IMR-90 (cell line): ENCODE results near the gene ARL8B. TPM values are rescaled to one million over a fixed set of nuclear protein-coding genes. Genes with fewer than 3 reads are reported as not detected.

ENCODE experiments used
- ATAC-seq: fragments of 200-7000 bp; cut with Tn5 transposase; 2 replicates; pipeline ENCODE4 v1.9.1; 2020; ENCODE audit warnings: low read depth, mild to moderate bottlenecking, moderate library complexity
- BruUV-seq: library from RNA; stranded (reverse); fragments of 400-500 nt; replicated peaks from 2 replicates; lab custom pipeline; 2021; lab: Mats Ljungman, UMichigan
- CTCF ChIA-PET: fragments of 300-600 bp; formaldehyde crosslinking; extraction: SDS; loops from one replicate; lab custom pipeline; 2021; ENCODE audit warnings: antibody characterized with exemption; lab: Yijun Ruan, JAX
- POLR2A ChIA-PET: fragments of 300-600 bp; sonication (Branson Sonifier 250); formaldehyde crosslinking; loops from one replicate; lab custom pipeline; 2022; ENCODE audit warnings: antibody characterized with exemption; ENCODE audit not compliant: unreplicated experiment; lab: Charles Lee
- DNase-seq: peaks from one replicate; pipeline ENCODE4 v3.0.0; 2013
- H2AFZ ChIP-seq: replicated peaks from 2 replicates; pipeline ENCODE3; 2013; ENCODE audit warnings: low read length, mild to moderate bottlenecking; ENCODE audit not compliant: poor library complexity
- H2AK5ac ChIP-seq: 2 replicates; pipeline ENCODE4 v1.6.1; 2013; ENCODE audit warnings: low read depth, low read length, inconsistent platforms
- H2AK9ac ChIP-seq: replicated peaks from 2 replicates; pipeline ENCODE3; 2013; ENCODE audit warnings: mild to moderate bottlenecking, low read depth, low read length, moderate library complexity; ENCODE audit not compliant: poor library complexity
- H2BK120ac ChIP-seq: 2 replicates; pipeline ENCODE4 v1.6.1; 2013; ENCODE audit warnings: low read depth, low read length, inconsistent platforms
- H2BK15ac ChIP-seq: 3 replicates; pipeline ENCODE4 v1.6.1; 2013; ENCODE audit warnings: low read depth, low read length, inconsistent platforms
- H2BK20ac ChIP-seq: 2 replicates; pipeline ENCODE4 v1.6.1; 2013; ENCODE audit warnings: low read depth, mild to moderate bottlenecking, inconsistent platforms, low read length, moderate library complexity
- H2BK5ac ChIP-seq: 2 replicates; pipeline ENCODE4 v1.6.1; 2013; ENCODE audit warnings: mild to moderate bottlenecking, low read depth, low read length, inconsistent platforms; ENCODE audit not compliant: poor library complexity, severe bottlenecking
- H3K14ac ChIP-seq: replicated peaks from 2 replicates; pipeline ENCODE4 v1.6.1; 2013; ENCODE audit warnings: low read depth, low read length, inconsistent platforms
- H3K18ac ChIP-seq: 2 replicates; pipeline ENCODE4 v1.6.1; 2013; ENCODE audit warnings: low read depth, low read length, control low read depth
- H3K23ac ChIP-seq: 2 replicates; pipeline ENCODE4 v1.6.1; 2013; ENCODE audit warnings: low read depth, low read length, inconsistent platforms
- H3K27ac ChIP-seq: 2 replicates; pipeline ENCODE4 v1.5.1; 2013; ENCODE audit warnings: mild to moderate bottlenecking, control low read depth, low read length; ENCODE audit not compliant: insufficient read depth
- H3K27me3 ChIP-seq: 2 replicates; pipeline ENCODE4 v1.6.1; 2013; ENCODE audit warnings: low read length; ENCODE audit not compliant: control insufficient read depth, insufficient read depth
- H3K36me3 ChIP-seq: 2 replicates; pipeline ENCODE4 v1.6.1; 2013; ENCODE audit warnings: low read length, mixed read lengths; ENCODE audit not compliant: control insufficient read depth, insufficient read depth
- H3K4ac ChIP-seq: 2 replicates; pipeline ENCODE4 v1.6.1; 2013; ENCODE audit warnings: low read depth, low read length, inconsistent platforms
- H3K4me1 ChIP-seq: 2 replicates; pipeline ENCODE4 v1.6.1; 2013; ENCODE audit warnings: low read length, mixed read lengths; ENCODE audit not compliant: control insufficient read depth, insufficient read depth
- H3K4me2 ChIP-seq: 2 replicates; pipeline ENCODE4 v1.6.1; 2013; ENCODE audit warnings: low read depth, mild to moderate bottlenecking, control low read depth, low read length, moderate library complexity
- H3K4me3 ChIP-seq: 2 replicates; pipeline ENCODE4 v1.5.1; 2013; ENCODE audit warnings: low read depth, mild to moderate bottlenecking, control low read depth, low read length, moderate library complexity; ENCODE audit not compliant: insufficient read depth
- H3K56ac ChIP-seq: 2 replicates; pipeline ENCODE4 v1.6.1; 2013; ENCODE audit warnings: low read length, inconsistent platforms; ENCODE audit not compliant: insufficient read depth; ENCODE audit errors: extremely low read depth
- H3K79me1 ChIP-seq, 2 experiments: 2 replicates each; pipeline ENCODE4 v1.6.1; 2013; ENCODE audit warnings: low read length in 2 of 2, inconsistent platforms in 1 of 2, low read depth in 1 of 2
- H3K9ac ChIP-seq: 2 replicates; pipeline ENCODE4 v1.6.1; 2013; ENCODE audit warnings: low read depth, low read length, control low read depth
- H3K9me1 ChIP-seq: 2 replicates; pipeline ENCODE4 v1.6.1; 2013; ENCODE audit warnings: low read length, inconsistent platforms; ENCODE audit not compliant: insufficient read depth
- H3K9me3 ChIP-seq: 2 replicates; pipeline ENCODE4 v1.6.1; 2013; ENCODE audit warnings: low read length; ENCODE audit not compliant: control insufficient read depth, insufficient read depth
- H4K20me1 ChIP-seq: 2 replicates; pipeline ENCODE4 v1.6.1; 2013; ENCODE audit warnings: low read length, inconsistent platforms; ENCODE audit not compliant: insufficient read depth
- H4K5ac ChIP-seq: 2 replicates; pipeline ENCODE4 v1.6.1; 2013; ENCODE audit warnings: mild to moderate bottlenecking, low read depth, low read length, control low read depth
- H4K8ac ChIP-seq, 2 experiments: 2 replicates each; pipeline ENCODE4 v1.6.1; 2013; ENCODE audit warnings: low read depth in 2 of 2, low read length in 2 of 2, control low read depth in 1 of 2, inconsistent platforms in 1 of 2
- H4K91ac ChIP-seq: 2 replicates; pipeline ENCODE4 v1.6.1; 2013; ENCODE audit warnings: low read depth, low read length, inconsistent platforms; ENCODE audit not compliant: insufficient read depth
- BHLHE40 ChIP-seq: fragments of 150-350 bp; IDR thresholded peaks from 2 replicates; pipeline ENCODE4 v1.6.1; 2016; ENCODE audit warnings: mild to moderate bottlenecking, low read depth, low read length
- CEBPB ChIP-seq: IDR thresholded peaks from 2 replicates; pipeline ENCODE4 v1.6.1; 2012; ENCODE audit warnings: low read depth, low read length, improper control_type of control experiment
- MAZ ChIP-seq: IDR thresholded peaks from 2 replicates; pipeline ENCODE4 v1.6.1; 2012; ENCODE audit warnings: low read depth, mild to moderate bottlenecking, low read length, improper control_type of control experiment, moderate library complexity, borderline replicate concordance
- MXI1 ChIP-seq: IDR thresholded peaks from 2 replicates; pipeline ENCODE4 v1.6.1; 2012; ENCODE audit warnings: low read depth, mild to moderate bottlenecking, low read length, moderate library complexity, borderline replicate concordance
- POLR2A ChIP-seq: IDR thresholded peaks from 2 replicates; pipeline ENCODE4 v1.6.1; 2012; ENCODE audit warnings: mild to moderate bottlenecking, low read depth, low read length
- RCOR1 ChIP-seq: IDR thresholded peaks from 2 replicates; pipeline ENCODE4 v1.6.1; 2012; ENCODE audit warnings: mild to moderate bottlenecking, low read length, improper control_type of control experiment; ENCODE audit not compliant: insufficient replicate concordance
- WGBS, 2 experiments: methylation state at CpG; one replicate each; pipeline versions ENCODE4 v1.1.5 to v1.1.7; 2013; ENCODE audit warnings: missing lambda C conversion rate in 2 of 2; ENCODE audit not compliant: insufficient read length in 1 of 2; ENCODE audit errors: extremely low coverage in 2 of 2; 5-methylcytosine and 5-hydroxymethylcytosine counted together
- dilution Hi-C: fragments of 300-500 bp; cut with HindIII; formaldehyde crosslinking; loops from one replicate; pipeline ENCODE4 v1.14.3; 2018; ENCODE audit warnings: low sequenced_read_pairs; ENCODE audit not compliant: unreplicated experiment
- in situ Hi-C: fragments of 300-500 bp; cut with MboI; formaldehyde crosslinking; loops from 3 replicates; pipeline ENCODE4 v1.14.3; 2019; ENCODE audit warnings: low sequenced_read_pairs, inconsistent platforms, mixed read lengths
- intact Hi-C: fragments of 100-400 bp; cut with micrococcal nuclease; formaldehyde crosslinking; loops from 2 replicates; pipeline ENCODE4 v1.10.0; 2022
- polyA plus RNA-seq, 3 experiments: library from polyadenylated mRNA; depleted of rRNA; stranded (reverse); fragments of >200 nt; gene quantifications; 2 replicates each; pipeline ENCODE4 v1.2.3, GENCODE V29; 2012; ENCODE audit warnings: low replicate concordance in 1 of 3
- total RNA-seq: library from RNA; depleted of rRNA; stranded (reverse); fragments of >200 nt; gene quantifications from 2 replicates; pipeline ENCODE4 v1.2.3, GENCODE V29; 2012
- TF ChIP-seq, protein P1 (sequence below): fragments of 150-350 bp; IDR thresholded peaks from 2 replicates; pipeline ENCODE4 v1.6.1; 2017; ENCODE audit warnings: mild to moderate bottlenecking, antibody characterized with exemption, low read length, low read depth
- TF ChIP-seq, protein P2 (sequence below): conservative IDR thresholded peaks from 2 replicates; pipeline ENCODE4 v1.5.1; 2012; ENCODE audit warnings: mild to moderate bottlenecking, low read depth, low read length, improper control_type of control experiment

Gene ARL8B
- total and polyA plus RNA-seq, 2 of the 4 experiments (the other 2 are of a cell fraction): 32.3 to 47.0 TPM

GRCh38 chr3:5080779-5081550 lies 41.1 kb upstream of the ARL8B start:
- DNase-seq: no peak
- in situ Hi-C loops (no loop called here), intact Hi-C loops (no loop called here), dilution Hi-C loops (no loop called here)
- H4K20me1 ChIP-seq: no peaks in the 10 kb centered on the region
- no peak overlapping the region for H2BK20ac ChIP-seq
- no peaks in the 10 kb centered on the region for H3K9me3 ChIP-seq
- no peak for ATAC-seq
- no peak overlapping the region for H3K23ac ChIP-seq
- no peaks in the 10 kb centered on the region for H3K4me1 ChIP-seq
- no peaks in the 10 kb centered on the region for H3K9me1 ChIP-seq
- H4K5ac ChIP-seq: no peak overlapping the region
- H2AK5ac ChIP-seq: no peak overlapping the region
- H3K4me3 ChIP-seq: no peak overlapping the region
- H3K79me1 ChIP-seq: no peaks in the 10 kb centered on the region
- no peak overlapping the region for H3K14ac ChIP-seq
- H3K56ac ChIP-seq: no peak overlapping the region
- no peak overlapping the region for H2BK120ac ChIP-seq
- TF ChIP-seq, protein P1, sequence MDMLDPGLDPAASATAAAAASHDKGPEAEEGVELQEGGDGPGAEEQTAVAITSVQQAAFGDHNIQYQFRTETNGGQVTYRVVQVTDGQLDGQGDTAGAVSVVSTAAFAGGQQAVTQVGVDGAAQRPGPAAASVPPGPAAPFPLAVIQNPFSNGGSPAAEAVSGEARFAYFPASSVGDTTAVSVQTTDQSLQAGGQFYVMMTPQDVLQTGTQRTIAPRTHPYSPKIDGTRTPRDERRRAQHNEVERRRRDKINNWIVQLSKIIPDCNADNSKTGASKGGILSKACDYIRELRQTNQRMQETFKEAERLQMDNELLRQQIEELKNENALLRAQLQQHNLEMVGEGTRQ: no peak
- TF ChIP-seq CEBPB (no peak), MAZ (no peak), POLR2A (no peak), BHLHE40 (no peak), RCOR1 (no peak), MXI1 (no peak)
- TF ChIP-seq, protein P2, sequence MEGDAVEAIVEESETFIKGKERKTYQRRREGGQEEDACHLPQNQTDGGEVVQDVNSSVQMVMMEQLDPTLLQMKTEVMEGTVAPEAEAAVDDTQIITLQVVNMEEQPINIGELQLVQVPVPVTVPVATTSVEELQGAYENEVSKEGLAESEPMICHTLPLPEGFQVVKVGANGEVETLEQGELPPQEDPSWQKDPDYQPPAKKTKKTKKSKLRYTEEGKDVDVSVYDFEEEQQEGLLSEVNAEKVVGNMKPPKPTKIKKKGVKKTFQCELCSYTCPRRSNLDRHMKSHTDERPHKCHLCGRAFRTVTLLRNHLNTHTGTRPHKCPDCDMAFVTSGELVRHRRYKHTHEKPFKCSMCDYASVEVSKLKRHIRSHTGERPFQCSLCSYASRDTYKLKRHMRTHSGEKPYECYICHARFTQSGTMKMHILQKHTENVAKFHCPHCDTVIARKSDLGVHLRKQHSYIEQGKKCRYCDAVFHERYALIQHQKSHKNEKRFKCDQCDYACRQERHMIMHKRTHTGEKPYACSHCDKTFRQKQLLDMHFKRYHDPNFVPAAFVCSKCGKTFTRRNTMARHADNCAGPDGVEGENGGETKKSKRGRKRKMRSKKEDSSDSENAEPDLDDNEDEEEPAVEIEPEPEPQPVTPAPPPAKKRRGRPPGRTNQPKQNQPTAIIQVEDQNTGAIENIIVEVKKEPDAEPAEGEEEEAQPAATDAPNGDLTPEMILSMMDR: no peak
- no peak overlapping the region for H4K8ac ChIP-seq
- H2AFZ ChIP-seq: peak overlapping the region; percentile 61
- no TSS peak for BruUV-seq
- no peak overlapping the region for H2AK9ac ChIP-seq
- WGBS, 2 experiments: 55% methylated on average over 8 of the region's 15 CpGs; no CpG with 5 or more reads in 1 of the 2 experiments
- no peaks in the 10 kb centered on the region for H3K36me3 ChIP-seq
- no peak overlapping the region for H3K27ac ChIP-seq
- peaks cover 3% of the 10 kb centered on the region for H3K27me3 ChIP-seq
- no peak overlapping the region for H2BK15ac ChIP-seq
- no peak overlapping the region for H4K91ac ChIP-seq
- CTCF ChIA-PET: no interaction called here
- no peak overlapping the region for H3K18ac ChIP-seq
- no peak overlapping the region for H3K4ac ChIP-seq
- POLR2A ChIA-PET: no interaction called here
- H3K4me2 ChIP-seq: no peak overlapping the region
- no peak overlapping the region for H2BK5ac ChIP-seq
- no peak overlapping the region for H3K9ac ChIP-seq
